ENCODE results near the gene HAUS3. TPM values are rescaled to one million over a fixed set of nuclear protein-coding genes. Genes with fewer than 3 reads are reported as not detected.

Gene HAUS3
- total and polyA plus RNA-seq, 2 of the 8 experiments (the other 6 are each of a cell fraction or from before 2014, with no cell fraction given): 3.2 to 14.8 TPM

DNA sequence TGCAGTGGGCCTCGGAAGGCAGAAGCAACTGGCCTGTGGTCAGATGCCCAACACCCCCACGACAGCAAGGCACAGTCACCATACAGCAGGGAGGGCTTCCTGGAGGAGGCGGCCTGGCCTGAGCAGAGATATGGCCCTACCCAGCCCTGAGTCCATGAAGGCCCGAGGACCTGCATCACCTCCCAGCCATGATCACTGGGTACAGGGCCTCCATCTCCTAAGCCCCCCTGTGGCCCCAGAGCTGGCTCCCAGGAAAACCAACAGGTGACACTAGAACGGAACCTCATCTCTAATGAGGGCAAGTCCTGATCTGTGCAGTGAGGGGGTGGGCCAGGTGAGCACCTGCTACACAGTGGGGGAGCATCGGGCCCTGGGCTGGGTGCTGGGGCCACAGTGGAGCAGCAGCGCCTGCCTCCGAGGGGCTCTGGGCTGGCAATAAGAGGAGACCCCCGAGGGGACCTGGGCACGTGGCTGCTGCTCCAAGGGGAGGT is 46.2 kb upstream of the HAUS3 start:
- Histone ChIP-seq H3K23ac (ENCODE audit: insufficient read length) (no peak overlapping the region), H3K79me2 (ENCODE audit: control insufficient read depth in 1 of 2, insufficient read depth in 2 of 2, low read length in 2 of 2) (no peaks in the 10 kb centered on the region), H4K20me1 (replicated peaks in 1 of 2; ENCODE audit: control insufficient read depth in 1 of 2, insufficient read depth in 2 of 2, low read length in 2 of 2) (peaks cover 0 to 5% of the 10 kb centered on the region in 2 experiments), H3K27me3 (replicated peaks in 1 of 4; ENCODE audit: control insufficient read depth in 3 of 4, extremely low read depth in 1 of 4, insufficient read depth in 3 of 4, low read length in 3 of 4) (no peaks in the 10 kb centered on the region), H2AFZ (ENCODE audit: low read length) (no peak overlapping the region), H3K4ac (replicated peaks; ENCODE audit: insufficient read length, low read depth, low read length) (no peak overlapping the region), H2BK120ac (replicated peaks; ENCODE audit: low read depth, low read length) (no peak overlapping the region), H3K56ac (replicated peaks; ENCODE audit: insufficient read length, low read depth, low read length) (no peak overlapping the region), H3K23me2 (ENCODE audit: low read depth, low read length) (peaks cover 4% of the 10 kb centered on the region; the same call in 1 of the 2 replicates), H2BK12ac (ENCODE audit: low read depth, low read length) (no peak overlapping the region), H2AK5ac (ENCODE audit: low read depth, low read length) (no peak overlapping the region), H3K14ac (ENCODE audit: insufficient read length) (no peak overlapping the region), H3K79me1 (ENCODE audit: low read depth, low read length) (no peaks in the 10 kb centered on the region), H4K5ac (ENCODE audit: insufficient read length, low read depth, low read length) (no peak overlapping the region), H3K9ac (replicated peaks in 1 of 4; ENCODE audit: extremely low read depth in 1 of 4, low read depth in 3 of 4, low read length in 3 of 4) (no peak overlapping the region), H4K91ac (replicated peaks; ENCODE audit: insufficient read length, low read length) (no peak overlapping the region), H3K18ac (ENCODE audit: extremely low read depth, low read length) (no peak overlapping the region), H3K4me1 (replicated peaks in 1 of 4; ENCODE audit: control insufficient read depth in 3 of 4, insufficient read depth in 4 of 4, low read length in 3 of 4) (peaks cover 0 to 8% (median 0%) of the 10 kb centered on the region in 4 experiments; a peak in 2 of 7 replicates), H3K9me3 (ENCODE audit: insufficient read depth in 2 of 2, low read depth in 1 of 2, low read length in 1 of 2) (no peaks in the 10 kb centered on the region), H2BK20ac (ENCODE audit: low read length) (no peak overlapping the region), H3K27ac (ENCODE audit: low read depth, low read length) (no peak overlapping the region), H3K4me2 (ENCODE audit: insufficient read depth in 1 of 2, low read depth in 2 of 2, low read length in 2 of 2) (no peak overlapping the region), H3K36me3 (ENCODE audit: control insufficient read depth in 2 of 4, insufficient read depth in 4 of 4, low read length in 3 of 4) (no peaks in the 10 kb centered on the region), H4K8ac (ENCODE audit: extremely low read depth, insufficient read depth, low read length) (no peak overlapping the region), H3K4me3 (ENCODE audit: extremely low read depth in 1 of 4, insufficient read depth in 2 of 4, low read depth in 3 of 4, low read length in 4 of 4) (no peak overlapping the region), H2BK15ac (ENCODE audit: low read length) (no peak overlapping the region), H2BK5ac (ENCODE audit: low read depth, low read length) (no peak overlapping the region)
- POLR2A ChIA-PET (ENCODE audit: partially characterized antibody): no interaction called here
- no peak for DNase-seq (ENCODE audit: low read depth in 1 of 2, low spot score in 2 of 2)
- 86% methylated on average over 10 of the region's 10 CpGs; no CpG with 5 or more reads in 1 of the 2 experiments for WGBS, 2 experiments (ENCODE audit: extremely low coverage in 1 of 2, insufficient coverage in 1 of 2, insufficient read length in 1 of 2, insufficient replicate concordance in 2 of 2, low coverage in 1 of 2, low lambda C conversion rate in 2 of 2, missing lambda C conversion rate in 1 of 2)
- FAIRE-seq: no peak
- CTCF ChIA-PET (ENCODE audit: partially characterized antibody): no interaction called here
- TF ChIP-seq SUZ12 (IDR thresholded peaks at IDR 0.05; ENCODE audit: low read length) (no peak), EGR1 (IDR thresholded peaks at IDR 0.05; ENCODE audit: borderline replicate concordance, low read depth, low read length) (no peak)
- TF ChIP-seq, protein P1, sequence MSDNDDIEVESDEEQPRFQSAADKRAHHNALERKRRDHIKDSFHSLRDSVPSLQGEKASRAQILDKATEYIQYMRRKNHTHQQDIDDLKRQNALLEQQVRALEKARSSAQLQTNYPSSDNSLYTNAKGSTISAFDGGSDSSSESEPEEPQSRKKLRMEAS (IDR thresholded peaks at IDR 0.05): no peak
